GF-D8 (cell line): ENCODE measurements around the gene ARHGAP22.

ENCODE experiments used
- DNase-seq: peaks from one replicate; lab custom pipeline; 2025; lab: John Stamatoyannopoulos, UW

The ARHGAP22 gene

GRCh38 chr10:48633381-48634197 lies 28.7 kb upstream of the ARHGAP22 start:
- peak; percentile 26 for DNase-seq

GRCh38 chr10:48632166-48632565 lies 27.3 kb upstream of the ARHGAP22 start:
- no peak for DNase-seq

GRCh38 chr10:48627984-48628609 lies 23.2 kb upstream of the ARHGAP22 start:
- no peak for DNase-seq

GRCh38 chr10:48626986-48627731 lies 22.3 kb upstream of the ARHGAP22 start:
- no peak for DNase-seq

- DNase-seq = no peak
These were observed 21.6 kb upstream of the ARHGAP22 start for GRCh38 chr10:48626447-48626846.

GRCh38 chr10:48625826-48626134 lies 20.9 kb upstream of the ARHGAP22 start:
- no peak for DNase-seq

- no peak for DNase-seq
These were observed 18.8 kb upstream of the ARHGAP22 start for GRCh38 chr10:48623607-48624132.

- DNase-seq = no peak
These were observed 18.1 kb upstream of the ARHGAP22 start for GRCh38 chr10:48623009-48623408.

GRCh38 chr10:48620719-48621118 lies 15.8 kb upstream of the ARHGAP22 start:
- no peak for DNase-seq

- DNase-seq = no peak
These were observed 11.6 kb upstream of the ARHGAP22 start for GRCh38 chr10:48616436-48616835.

GRCh38 chr10:48614481-48615390 lies 9.9 kb upstream of the ARHGAP22 start:
- DNase-seq = no peak

GRCh38 chr10:48613016-48613415 lies 8.1 kb upstream of the ARHGAP22 start:
- DNase-seq = no peak

GRCh38 chr10:48612236-48612943 lies 7.5 kb upstream of the ARHGAP22 start:
- no peak for DNase-seq

GRCh38 chr10:48611133-48611532 lies 6.3 kb upstream of the ARHGAP22 start:
- no peak for DNase-seq

GRCh38 chr10:48610585-48611093 lies 5.8 kb upstream of the ARHGAP22 start:
- no peak for DNase-seq

- DNase-seq = no peak
These were observed 5.2 kb upstream of the ARHGAP22 start for GRCh38 chr10:48609899-48610584.

- no peak for DNase-seq
These were observed 4.6 kb upstream of the ARHGAP22 start for GRCh38 chr10:48609441-48609840.

GRCh38 chr10:48608976-48609375 lies 4.1 kb upstream of the ARHGAP22 start:
- DNase-seq = no peak

- DNase-seq = no peak
These were observed 3.4 kb upstream of the ARHGAP22 start for GRCh38 chr10:48608279-48608681.
